Panc1 (cell line): ENCODE data around the gene LIPC. TPM values are rescaled to one million over a fixed set of nuclear protein-coding genes. Genes with fewer than 3 reads are reported as not detected.

Experiments
- ATAC-seq: fragments of 200-7000 bp; cut with Tn5 transposase; 2 replicates; pipeline ENCODE4 v1.9.1; 2020; ENCODE audit warnings: mild to moderate bottlenecking, moderate library complexity
- BruUV-seq: library from RNA; stranded (reverse); fragments of 400-500 nt; replicated peaks from 2 replicates; lab custom pipeline; 2021; lab: Mats Ljungman, UMichigan
- CTCF ChIA-PET: fragments of 300-600 bp; sonication (Branson Sonifier 250); formaldehyde crosslinking; loops from one replicate; lab custom pipeline; 2022; ENCODE audit warnings: antibody characterized with exemption; lab: Charles Lee
- POLR2A ChIA-PET: fragments of 300-600 bp; sonication (Branson Sonifier 250); formaldehyde crosslinking; loops from one replicate; lab custom pipeline; 2022; ENCODE audit warnings: antibody characterized with exemption; lab: Charles Lee
- DNase-seq: peaks from one replicate; pipeline ENCODE4 v3.0.0-alpha.2; 2010; ENCODE audit warnings: low read depth, low spot score
- H3K27ac ChIP-seq: 2 replicates; pipeline ENCODE4 v1.5.1; 2011; ENCODE audit warnings: mild to moderate bottlenecking, low read length, inconsistent platforms
- H3K27me3 ChIP-seq: fragments of 200-500 bp; sonication (Bioruptor generic); 2 replicates; pipeline ENCODE4 v1.6.0; 2014; ENCODE audit warnings: low read length, inconsistent platforms; ENCODE audit not compliant: control insufficient read depth, insufficient read depth
- H3K36me3 ChIP-seq: fragments of 200-500 bp; sonication (Bioruptor generic); 2 replicates; pipeline ENCODE4 v1.5.1; 2014; ENCODE audit warnings: inconsistent platforms, mild to moderate bottlenecking, low read length, moderate library complexity; ENCODE audit not compliant: control insufficient read depth, insufficient read depth
- H3K4me1 ChIP-seq: 2 replicates; pipeline ENCODE4 v1.5.1; 2011; ENCODE audit warnings: inconsistent platforms, mild to moderate bottlenecking, low read length, moderate library complexity; ENCODE audit not compliant: control insufficient read depth, insufficient read depth
- H3K4me3 ChIP-seq, 2 experiments: 2 replicates each; pipeline ENCODE4 v1.5.1; 2011 to 2012; ENCODE audit warnings: low read depth in 2 of 2, low read length in 2 of 2, mild to moderate bottlenecking in 2 of 2, inconsistent platforms in 1 of 2, moderate library complexity in 1 of 2
- H3K9me3 ChIP-seq: fragments of 200-500 bp; sonication (Bioruptor generic); 2 replicates; pipeline ENCODE4 v1.5.1; 2014; ENCODE audit warnings: low read depth, mild to moderate bottlenecking, inconsistent platforms, low read length, moderate library complexity; ENCODE audit not compliant: control insufficient read depth, insufficient read depth
- POLR2AphosphoS5 ChIP-seq: IDR thresholded peaks from 2 replicates; pipeline ENCODE4 v1.6.1; 2012; ENCODE audit warnings: mild to moderate bottlenecking, low read depth, low read length, moderate library complexity
- SIN3A ChIP-seq: IDR thresholded peaks from 2 replicates; pipeline ENCODE4 v1.6.1; 2012; ENCODE audit warnings: low read depth, mild to moderate bottlenecking, low read length, moderate library complexity, borderline replicate concordance; ENCODE audit not compliant: insufficient read depth
- TCF7L2 ChIP-seq: IDR thresholded peaks from 2 replicates; pipeline ENCODE4 v1.6.1; 2011; ENCODE audit warnings: mild to moderate bottlenecking, low read depth, low read length, inconsistent platforms
- in situ Hi-C: cut with HindIII; loops from 2 replicates; pipeline ENCODE4 v1.10.0; 2016; ENCODE audit warnings: low sequenced_read_pairs, low pct_unique_long_range_greater_than_20kb
- intact Hi-C: fragments of 100-400 bp; cut with micrococcal nuclease; formaldehyde crosslinking; loops from one replicate; pipeline ENCODE4 v1.10.0; 2022; ENCODE audit not compliant: unreplicated experiment
- total RNA-seq: library from RNA; stranded (reverse); gene quantifications from one replicate; pipeline ENCODE4 v1.2.1, GENCODE V29; 2021; ENCODE audit not compliant: unreplicated experiment
- TF ChIP-seq, protein P1 (sequence below): fragments of 450-650 bp; IDR thresholded peaks from 2 replicates; pipeline ENCODE4 v1.5.1; 2017; ENCODE audit warnings: mild to moderate bottlenecking
- TF ChIP-seq, protein P2 (sequence below), 2 experiments: IDR thresholded peaks; 2 replicates each; pipeline ENCODE4 v1.6.1; 2011 to 2012; ENCODE audit warnings: low read depth in 2 of 2, control low read depth in 1 of 2, low read length in 1 of 2, mild to moderate bottlenecking in 1 of 2, moderate library complexity in 1 of 2; ENCODE audit not compliant: insufficient read depth in 1 of 2

Gene LIPC
- total RNA-seq, 1 experiment from 2014 or later, result not detected

- intact Hi-C loops, result no loop called here
These were observed 154.1 kb downstream of the LIPC start for GRCh38 chr15:58585693-58586443.

DNA sequence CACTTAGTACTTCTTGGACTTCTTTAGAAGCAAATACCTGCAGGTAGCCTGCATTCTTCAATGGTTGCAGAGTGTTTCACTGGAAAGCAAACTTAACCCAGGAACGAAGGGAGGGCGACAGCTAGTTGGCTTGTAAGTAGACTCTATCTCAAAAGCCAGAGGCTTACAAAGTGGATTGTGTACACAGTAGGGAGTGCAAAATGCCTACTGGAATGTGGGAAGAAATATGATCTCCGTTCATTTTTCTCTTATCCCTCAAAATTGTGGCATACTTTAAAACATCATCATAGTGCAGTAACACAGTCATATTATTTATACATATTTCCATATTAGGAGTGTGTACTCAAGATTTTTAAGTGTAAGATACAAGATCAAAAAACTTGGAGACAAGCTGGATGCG, 155.7 kb downstream of the LIPC start:
- H3K4me3 ChIP-seq, result no peak overlapping the region
- intact Hi-C loops, result no loop called here
- no peak for TF ChIP-seq SIN3A
- TF ChIP-seq, protein P1, sequence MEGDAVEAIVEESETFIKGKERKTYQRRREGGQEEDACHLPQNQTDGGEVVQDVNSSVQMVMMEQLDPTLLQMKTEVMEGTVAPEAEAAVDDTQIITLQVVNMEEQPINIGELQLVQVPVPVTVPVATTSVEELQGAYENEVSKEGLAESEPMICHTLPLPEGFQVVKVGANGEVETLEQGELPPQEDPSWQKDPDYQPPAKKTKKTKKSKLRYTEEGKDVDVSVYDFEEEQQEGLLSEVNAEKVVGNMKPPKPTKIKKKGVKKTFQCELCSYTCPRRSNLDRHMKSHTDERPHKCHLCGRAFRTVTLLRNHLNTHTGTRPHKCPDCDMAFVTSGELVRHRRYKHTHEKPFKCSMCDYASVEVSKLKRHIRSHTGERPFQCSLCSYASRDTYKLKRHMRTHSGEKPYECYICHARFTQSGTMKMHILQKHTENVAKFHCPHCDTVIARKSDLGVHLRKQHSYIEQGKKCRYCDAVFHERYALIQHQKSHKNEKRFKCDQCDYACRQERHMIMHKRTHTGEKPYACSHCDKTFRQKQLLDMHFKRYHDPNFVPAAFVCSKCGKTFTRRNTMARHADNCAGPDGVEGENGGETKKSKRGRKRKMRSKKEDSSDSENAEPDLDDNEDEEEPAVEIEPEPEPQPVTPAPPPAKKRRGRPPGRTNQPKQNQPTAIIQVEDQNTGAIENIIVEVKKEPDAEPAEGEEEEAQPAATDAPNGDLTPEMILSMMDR, result no peak
- no peak for TF ChIP-seq TCF7L2
- no peak for TF ChIP-seq POLR2AphosphoS5
- TF ChIP-seq, protein P2, sequence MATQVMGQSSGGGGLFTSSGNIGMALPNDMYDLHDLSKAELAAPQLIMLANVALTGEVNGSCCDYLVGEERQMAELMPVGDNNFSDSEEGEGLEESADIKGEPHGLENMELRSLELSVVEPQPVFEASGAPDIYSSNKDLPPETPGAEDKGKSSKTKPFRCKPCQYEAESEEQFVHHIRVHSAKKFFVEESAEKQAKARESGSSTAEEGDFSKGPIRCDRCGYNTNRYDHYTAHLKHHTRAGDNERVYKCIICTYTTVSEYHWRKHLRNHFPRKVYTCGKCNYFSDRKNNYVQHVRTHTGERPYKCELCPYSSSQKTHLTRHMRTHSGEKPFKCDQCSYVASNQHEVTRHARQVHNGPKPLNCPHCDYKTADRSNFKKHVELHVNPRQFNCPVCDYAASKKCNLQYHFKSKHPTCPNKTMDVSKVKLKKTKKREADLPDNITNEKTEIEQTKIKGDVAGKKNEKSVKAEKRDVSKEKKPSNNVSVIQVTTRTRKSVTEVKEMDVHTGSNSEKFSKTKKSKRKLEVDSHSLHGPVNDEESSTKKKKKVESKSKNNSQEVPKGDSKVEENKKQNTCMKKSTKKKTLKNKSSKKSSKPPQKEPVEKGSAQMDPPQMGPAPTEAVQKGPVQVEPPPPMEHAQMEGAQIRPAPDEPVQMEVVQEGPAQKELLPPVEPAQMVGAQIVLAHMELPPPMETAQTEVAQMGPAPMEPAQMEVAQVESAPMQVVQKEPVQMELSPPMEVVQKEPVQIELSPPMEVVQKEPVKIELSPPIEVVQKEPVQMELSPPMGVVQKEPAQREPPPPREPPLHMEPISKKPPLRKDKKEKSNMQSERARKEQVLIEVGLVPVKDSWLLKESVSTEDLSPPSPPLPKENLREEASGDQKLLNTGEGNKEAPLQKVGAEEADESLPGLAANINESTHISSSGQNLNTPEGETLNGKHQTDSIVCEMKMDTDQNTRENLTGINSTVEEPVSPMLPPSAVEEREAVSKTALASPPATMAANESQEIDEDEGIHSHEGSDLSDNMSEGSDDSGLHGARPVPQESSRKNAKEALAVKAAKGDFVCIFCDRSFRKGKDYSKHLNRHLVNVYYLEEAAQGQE (IDR thresholded peaks at IDR 0.05; ENCODE audit: insufficient read depth in 1 of 2, low read depth in 2 of 2, low read length in 1 of 2), result no peak
- 0 out of 2 replicates have a peak, but pooled peaks cover 3% of the 10 kb centered on the region for H3K4me1 ChIP-seq
- H3K27ac ChIP-seq, result no peak overlapping the region
- in situ Hi-C loops, result no loop called here
- DNase-seq (no peak), ATAC-seq (no peak)
- BruUV-seq, result no TSS peak
- H3K36me3 ChIP-seq, result no peaks in the 10 kb centered on the region
- ChIA-PET CTCF (no interaction called here), POLR2A (interaction anchor here (0.8 kb wide), 1 partner anchor 231 kb away, joined by 5 read pairs; no protein-coding TSS in a partner anchor)
- H3K27me3 ChIP-seq, result no peaks in the 10 kb centered on the region
- H3K9me3 ChIP-seq, result no peaks in the 10 kb centered on the region

More at GRCh38 chr15:58585693-58586443, 154.1 kb downstream of the LIPC start:
- ATAC-seq, result no peak
- no peaks in the 10 kb centered on the region for H3K36me3 ChIP-seq
- H3K4me1 ChIP-seq, result 0 out of 2 replicates have a peak, but pooled peaks cover 2% of the 10 kb centered on the region
- no peaks in the 10 kb centered on the region for H3K9me3 ChIP-seq
- H3K4me3 ChIP-seq, result no peak overlapping the region
- in situ Hi-C loops, result no loop called here
- ChIA-PET POLR2A (no interaction called here), CTCF (interaction anchor here (0.6 kb wide), 1 partner anchor 254 kb away, joined by 8 read pairs; no protein-coding TSS in a partner anchor)
- TF ChIP-seq, protein P2 (IDR thresholded peaks at IDR 0.05; ENCODE audit: insufficient read depth in 1 of 2, low read depth in 2 of 2, low read length in 1 of 2), result no peak
- TF ChIP-seq TCF7L2 (no peak), POLR2AphosphoS5 (no peak), SIN3A (no peak)
- TF ChIP-seq, protein P1, result no peak
- no peak overlapping the region for H3K27ac ChIP-seq
- no TSS peak for BruUV-seq
- H3K27me3 ChIP-seq, result no peaks in the 10 kb centered on the region
- DNase-seq, result no peak
